Measurements from ENCODE around the gene CDH22.

CDH22 gene

DNA sequence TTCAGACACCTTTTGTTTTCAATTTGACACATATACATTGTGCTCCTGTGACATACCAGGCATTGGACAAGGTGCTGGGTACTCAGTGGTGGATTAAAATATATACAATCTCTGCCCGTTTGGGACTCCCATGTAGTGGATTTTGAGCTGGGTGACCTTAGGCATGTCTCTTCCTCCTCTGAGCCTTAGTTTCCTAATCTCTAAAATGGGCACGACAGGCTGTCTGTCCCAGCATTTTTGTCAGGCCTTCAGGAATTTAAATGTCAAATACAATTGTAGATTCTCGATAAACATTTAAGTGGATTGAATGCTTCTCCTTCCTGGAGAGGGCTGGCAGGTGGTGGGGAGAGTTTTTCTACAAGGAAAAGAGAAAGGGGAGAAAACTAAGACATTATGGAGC lies 22.6 kb downstream of the CDH22 start:
- TF ChIP-seq, protein P1, sequence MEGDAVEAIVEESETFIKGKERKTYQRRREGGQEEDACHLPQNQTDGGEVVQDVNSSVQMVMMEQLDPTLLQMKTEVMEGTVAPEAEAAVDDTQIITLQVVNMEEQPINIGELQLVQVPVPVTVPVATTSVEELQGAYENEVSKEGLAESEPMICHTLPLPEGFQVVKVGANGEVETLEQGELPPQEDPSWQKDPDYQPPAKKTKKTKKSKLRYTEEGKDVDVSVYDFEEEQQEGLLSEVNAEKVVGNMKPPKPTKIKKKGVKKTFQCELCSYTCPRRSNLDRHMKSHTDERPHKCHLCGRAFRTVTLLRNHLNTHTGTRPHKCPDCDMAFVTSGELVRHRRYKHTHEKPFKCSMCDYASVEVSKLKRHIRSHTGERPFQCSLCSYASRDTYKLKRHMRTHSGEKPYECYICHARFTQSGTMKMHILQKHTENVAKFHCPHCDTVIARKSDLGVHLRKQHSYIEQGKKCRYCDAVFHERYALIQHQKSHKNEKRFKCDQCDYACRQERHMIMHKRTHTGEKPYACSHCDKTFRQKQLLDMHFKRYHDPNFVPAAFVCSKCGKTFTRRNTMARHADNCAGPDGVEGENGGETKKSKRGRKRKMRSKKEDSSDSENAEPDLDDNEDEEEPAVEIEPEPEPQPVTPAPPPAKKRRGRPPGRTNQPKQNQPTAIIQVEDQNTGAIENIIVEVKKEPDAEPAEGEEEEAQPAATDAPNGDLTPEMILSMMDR (IDR thresholded peaks at IDR 0.05; ENCODE audit: borderline replicate concordance, insufficient read depth, low read depth, low read length), result no peak
- no peak overlapping the region for H3K4me3 ChIP-seq (ENCODE audit: low read depth, low read length)

DNA sequence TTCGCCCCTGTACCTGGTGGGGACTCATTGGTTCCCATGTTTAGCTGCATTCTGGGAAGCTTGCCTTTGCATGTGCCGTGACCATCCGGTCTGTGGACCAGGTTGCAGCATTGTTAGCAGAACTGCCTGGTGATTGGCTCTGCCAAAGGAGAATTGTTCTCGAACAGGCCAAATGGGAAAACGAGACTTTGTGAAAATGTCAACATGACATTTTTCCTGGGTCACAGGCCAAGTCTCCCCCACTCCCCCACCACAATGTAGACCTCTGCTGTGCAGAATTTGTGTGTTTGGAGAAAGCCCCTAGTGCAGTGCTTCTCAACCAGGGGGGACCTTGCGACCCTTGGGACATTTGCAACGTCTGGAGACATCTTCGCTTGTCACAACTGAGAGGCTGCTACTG lies 23.2 kb downstream of the CDH22 start:
- TF ChIP-seq, protein P1 (IDR thresholded peaks at IDR 0.05; ENCODE audit: borderline replicate concordance, insufficient read depth, low read depth, low read length), result no peak
- H3K4me3 ChIP-seq (ENCODE audit: low read depth, low read length), result no peak overlapping the region

DNA sequence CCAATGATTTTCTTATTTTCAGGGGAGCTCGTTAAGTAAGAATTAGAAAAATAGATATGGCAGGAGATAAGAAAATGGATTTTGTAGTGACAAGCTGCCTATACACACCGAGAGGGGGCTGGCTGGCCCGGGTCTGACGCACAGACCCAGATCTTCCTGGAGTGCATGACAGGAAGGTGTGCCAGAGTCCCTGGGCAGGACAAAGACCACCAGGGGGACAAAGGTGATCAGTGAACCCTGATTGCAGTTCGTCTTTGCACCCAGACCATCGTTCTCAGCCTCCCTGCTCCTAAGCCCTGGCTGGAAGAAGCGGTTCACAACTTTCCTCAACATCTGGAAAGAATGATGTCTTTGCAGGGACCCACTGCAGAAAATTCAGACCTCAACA lies 24.3 kb downstream of the CDH22 start:
- H3K4me3 ChIP-seq (ENCODE audit: low read depth, low read length), result no peak overlapping the region
- TF ChIP-seq, protein P1 (IDR thresholded peaks at IDR 0.05; ENCODE audit: borderline replicate concordance, insufficient read depth, low read depth, low read length), result no peak

DNA sequence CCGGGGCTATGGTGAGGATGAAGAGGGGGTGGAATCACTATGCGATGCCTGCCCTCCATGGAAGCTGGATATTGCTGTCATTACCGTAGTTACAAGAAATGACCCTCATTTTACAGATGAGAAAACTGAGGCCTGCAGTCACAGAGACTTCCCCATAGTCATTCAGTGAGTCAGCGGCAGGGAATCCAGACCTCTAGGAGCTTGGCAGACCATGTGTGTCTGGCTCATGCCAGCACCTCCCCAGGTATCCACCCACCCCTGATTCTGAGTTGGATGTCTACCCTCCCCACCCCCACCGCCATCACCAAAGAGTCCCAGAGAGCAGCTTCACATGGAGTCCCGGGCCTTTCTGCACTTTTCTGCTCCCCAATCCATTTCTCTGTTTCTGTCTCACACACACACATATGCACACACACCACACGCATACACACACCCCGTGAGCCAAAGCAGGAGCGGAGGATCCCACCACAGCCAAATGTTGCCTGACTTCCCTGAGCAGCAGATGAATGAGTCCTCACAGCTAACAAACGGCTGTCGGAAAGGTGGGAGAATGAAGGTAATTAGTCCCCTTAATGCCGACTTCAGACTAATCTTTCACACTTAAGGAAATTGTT lies 24.8 kb downstream of the CDH22 start:
- TF ChIP-seq, protein P1 (IDR thresholded peaks at IDR 0.05; ENCODE audit: borderline replicate concordance, insufficient read depth, low read depth, low read length), result no peak
- no peak overlapping the region for H3K4me3 ChIP-seq (ENCODE audit: low read depth, low read length)

DNA sequence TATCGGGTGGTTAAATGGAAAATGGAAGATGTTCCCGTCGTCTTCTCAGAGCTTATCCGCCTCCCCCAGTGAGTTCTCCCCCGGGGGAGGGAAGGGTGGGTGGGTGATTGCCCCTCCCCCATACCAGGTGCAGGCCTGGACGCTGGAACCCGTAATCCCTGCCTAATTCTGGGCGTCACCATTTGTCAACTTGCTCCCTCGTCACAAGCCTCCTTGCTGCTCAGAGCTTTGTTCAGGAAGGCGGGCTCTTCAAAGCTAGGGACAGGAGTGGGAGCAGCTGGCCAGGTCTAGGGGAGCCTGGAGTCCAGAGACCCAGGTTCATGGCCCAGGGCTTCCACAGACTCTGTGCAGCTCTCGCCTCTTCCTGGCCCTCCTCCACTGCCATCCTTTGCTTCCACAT lies 25.6 kb downstream of the CDH22 start:
- TF ChIP-seq, protein P1 (IDR thresholded peaks at IDR 0.05; ENCODE audit: borderline replicate concordance, insufficient read depth, low read depth, low read length), result no peak
- H3K4me3 ChIP-seq (ENCODE audit: low read depth, low read length), result no peak overlapping the region

DNA sequence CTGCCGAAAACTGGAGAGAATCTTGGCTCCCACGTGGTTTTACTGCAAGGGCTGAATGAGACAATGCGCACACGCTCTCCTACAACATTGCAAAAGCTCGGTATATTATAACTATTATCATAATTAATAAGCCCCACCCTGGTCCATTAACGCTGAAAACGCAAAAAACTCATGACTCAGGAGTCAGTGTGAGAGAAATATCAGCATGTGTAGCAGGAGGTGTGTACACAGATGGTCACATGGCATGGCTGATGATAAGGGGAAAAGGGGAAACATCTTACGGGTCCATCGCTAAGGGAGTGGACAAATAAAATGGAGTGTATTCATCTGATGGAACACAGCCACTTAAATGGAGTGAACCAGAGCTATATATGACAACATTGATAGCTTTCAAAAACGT lies 29.2 kb downstream of the CDH22 start:
- TF ChIP-seq, protein P1 (IDR thresholded peaks at IDR 0.05; ENCODE audit: borderline replicate concordance, insufficient read depth, low read depth, low read length), result no peak
- no peak overlapping the region for H3K4me3 ChIP-seq (ENCODE audit: low read depth, low read length)

DNA sequence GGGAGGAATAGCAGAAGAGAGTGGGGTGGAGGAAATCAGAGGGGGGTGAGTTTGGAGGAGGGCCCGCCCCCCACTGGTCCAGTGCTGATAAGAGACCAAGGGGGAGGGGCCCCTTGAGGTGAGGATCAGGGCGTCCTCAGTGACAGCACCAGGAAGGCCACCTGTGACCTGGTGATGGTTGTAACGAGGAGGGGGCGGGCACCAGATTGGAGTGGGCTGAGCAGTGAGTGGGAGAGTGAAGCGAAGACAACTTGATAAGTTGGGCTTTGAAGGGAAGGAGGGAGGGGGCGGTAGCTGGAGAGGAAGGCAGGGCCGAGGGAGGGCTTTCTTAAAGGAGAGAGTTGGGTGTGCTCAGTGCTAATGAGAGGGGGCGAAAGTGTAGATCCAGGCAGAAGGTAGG lies 30.7 kb downstream of the CDH22 start:
- no peak overlapping the region for H3K4me3 ChIP-seq (ENCODE audit: low read depth, low read length)
- TF ChIP-seq, protein P1 (IDR thresholded peaks at IDR 0.05; ENCODE audit: borderline replicate concordance, insufficient read depth, low read depth, low read length), result no peak

All from GM12875 (cell line).